Central memory CD4-positive, alpha-beta T cell (primary cell): Measurements from ENCODE around the gene PDE2A.
A peak's percentile ranks its signal among the peaks of the same experiment; 100 is the strongest.

Experiments
- DNase-seq: peaks from one replicate; pipeline ENCODE4 v3.0.0; 2022
- total RNA-seq, 3 experiments: gene quantifications; one replicate each; lab custom pipeline; 2026; lab: John Stamatoyannopoulos, UW

The PDE2A gene
- total RNA-seq = 0.22 to 0.96 (median 0.88) reads per million in 3 experiments

GRCh38 chr11:72673943-72674828 lies at the start of gene PDE2A:
TSS of gene PDE2A (minus strand) at chr11:72674422. CDS start at chr11:72674207, 215 bp downstream.
- no peak for DNase-seq

GRCh38 chr11:72723508-72723907 lies 49.3 kb upstream of the PDE2A start:
- DNase-seq = no peak

- DNase-seq = peak; percentile 85
These were observed 48.0 kb upstream of the PDE2A start for GRCh38 chr11:72722050-72722748.

GRCh38 chr11:72721689-72722049 lies 47.4 kb upstream of the PDE2A start:
- peak; percentile 38 for DNase-seq

- no peak for DNase-seq
These were observed 47.1 kb upstream of the PDE2A start for GRCh38 chr11:72721276-72721675.

- DNase-seq = no peak
These were observed 46.6 kb upstream of the PDE2A start for GRCh38 chr11:72720784-72721183.

GRCh38 chr11:72720047-72720446 lies 45.8 kb upstream of the PDE2A start:
- no peak for DNase-seq

GRCh38 chr11:72719551-72719950 lies 45.3 kb upstream of the PDE2A start:
- no peak for DNase-seq

- DNase-seq = no peak
These were observed 44.9 kb upstream of the PDE2A start for GRCh38 chr11:72719144-72719543.

GRCh38 chr11:72718101-72718501 lies 43.9 kb upstream of the PDE2A start:
- no peak for DNase-seq

GRCh38 chr11:72716788-72717435 lies 42.7 kb upstream of the PDE2A start:
- no peak for DNase-seq

- no peak for DNase-seq
These were observed 42.1 kb upstream of the PDE2A start for GRCh38 chr11:72716290-72716689.

- DNase-seq = no peak
These were observed 38.6 kb upstream of the PDE2A start for GRCh38 chr11:72712841-72713240.

GRCh38 chr11:72712168-72712751 lies 38.0 kb upstream of the PDE2A start:
- no peak for DNase-seq

- DNase-seq = no peak
These were observed 36.9 kb upstream of the PDE2A start for GRCh38 chr11:72711141-72711540.

- no peak for DNase-seq
These were observed 36.1 kb upstream of the PDE2A start for GRCh38 chr11:72710278-72710677.

- no peak for DNase-seq
These were observed 35.4 kb upstream of the PDE2A start for GRCh38 chr11:72709478-72710238.

- DNase-seq = no peak
These were observed 32.8 kb upstream of the PDE2A start for GRCh38 chr11:72707032-72707431.

- DNase-seq = no peak
These were observed 32.4 kb upstream of the PDE2A start for GRCh38 chr11:72706579-72706978.

- DNase-seq = no peak
These were observed 31.5 kb upstream of the PDE2A start for GRCh38 chr11:72705442-72706365.

GRCh38 chr11:72704783-72705265 lies 30.6 kb upstream of the PDE2A start:
- no peak for DNase-seq
